GM11168 (cell line): Measurements from ENCODE around the gene BPIFA2.
"Not testable (repeated sequence)": the region's sequence is repeated elsewhere in the genome, so short reads cannot be mapped to it uniquely, and the experiment has no call there.

Source experiments
- in situ Hi-C: fragments of 300-500 bp; cut with MboI; formaldehyde crosslinking; loops from one replicate; pipeline ENCODE4 v1.12.0; 2022; ENCODE audit warnings: low sequenced_read_pairs; ENCODE audit not compliant: unreplicated experiment

BPIFA2 gene, protein sequence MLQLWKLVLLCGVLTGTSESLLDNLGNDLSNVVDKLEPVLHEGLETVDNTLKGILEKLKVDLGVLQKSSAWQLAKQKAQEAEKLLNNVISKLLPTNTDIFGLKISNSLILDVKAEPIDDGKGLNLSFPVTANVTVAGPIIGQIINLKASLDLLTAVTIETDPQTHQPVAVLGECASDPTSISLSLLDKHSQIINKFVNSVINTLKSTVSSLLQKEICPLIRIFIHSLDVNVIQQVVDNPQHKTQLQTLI

GRCh38 chr20:33167859-33168258 is at the start of gene BPIFA2:
BPIFA2 (plus strand) TSS chr20:33168159; CDS start chr20:33169146, 987 bp downstream.
- in situ Hi-C loops: no loop called here

GRCh38 chr20:33119725-33120720 is 47.9 kb upstream of the BPIFA2 start:
- in situ Hi-C loops: no loop called here

GRCh38 chr20:33120934-33121333 is 47.0 kb upstream of the BPIFA2 start:
- in situ Hi-C loops: no loop called here

DNA sequence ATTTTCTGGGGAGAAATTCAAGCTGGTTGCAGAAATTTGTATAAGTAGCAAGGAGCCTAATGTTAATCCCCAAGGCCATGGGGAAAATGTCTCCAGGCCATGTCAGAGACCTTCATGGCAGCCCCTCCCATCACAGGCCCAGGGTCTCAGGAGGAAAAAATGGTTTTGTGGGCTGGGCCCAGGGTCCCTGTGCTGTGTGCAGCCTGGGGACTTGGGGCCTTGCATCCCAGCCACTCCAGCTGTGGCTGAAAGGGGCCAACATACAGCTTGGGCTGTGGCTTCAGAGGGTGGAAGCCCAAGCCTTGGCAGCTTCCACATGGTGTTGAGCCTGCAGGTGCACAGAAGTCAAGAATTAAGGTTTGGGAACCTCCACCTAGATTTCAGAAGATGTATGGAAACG is 45.7 kb upstream of the BPIFA2 start:
- in situ Hi-C loops: not testable (repeated sequence)

DNA sequence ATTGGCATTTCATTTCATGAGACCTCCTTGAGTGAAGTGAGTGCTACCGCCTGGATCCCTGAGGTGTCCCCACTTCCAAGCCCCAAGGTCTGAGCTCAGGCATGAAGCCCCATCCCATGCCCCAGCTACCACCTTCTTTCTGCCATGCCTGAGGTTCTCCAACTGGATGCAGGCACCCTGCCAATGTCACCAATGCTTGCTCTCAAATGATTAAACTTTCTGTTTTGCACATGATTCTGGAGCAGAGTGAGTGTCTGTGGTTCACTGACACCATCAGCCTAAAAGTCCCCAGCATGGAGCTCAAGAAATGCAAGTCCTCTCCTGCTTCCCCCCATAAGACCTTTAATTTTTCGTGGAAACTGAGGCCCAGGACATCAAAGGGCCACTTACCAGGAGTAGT is 43.7 kb upstream of the BPIFA2 start:
- in situ Hi-C loops: no loop called here

DNA sequence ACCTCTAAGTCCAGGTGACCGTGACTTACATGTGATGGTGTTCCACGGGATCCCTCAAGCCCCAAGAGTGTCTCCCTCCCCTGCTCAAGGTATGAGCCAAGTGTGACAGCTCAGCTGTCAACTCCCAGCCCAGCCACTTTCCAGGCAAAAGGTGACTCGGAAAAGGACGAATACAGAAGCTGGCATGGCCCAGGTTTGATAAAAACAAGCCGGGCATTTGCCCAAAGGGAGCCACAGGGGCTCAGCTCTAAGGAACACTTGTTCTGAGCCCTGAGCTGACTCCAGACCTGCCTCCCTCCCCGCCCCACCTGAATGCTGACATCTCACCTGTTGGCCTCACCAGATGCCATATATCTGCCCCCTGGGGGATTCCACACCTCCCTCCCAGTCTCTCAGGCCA is 43.0 kb upstream of the BPIFA2 start:
- in situ Hi-C loops: no loop called here

GRCh38 chr20:33125983-33126382 is 42.0 kb upstream of the BPIFA2 start:
- in situ Hi-C loops: no loop called here

DNA sequence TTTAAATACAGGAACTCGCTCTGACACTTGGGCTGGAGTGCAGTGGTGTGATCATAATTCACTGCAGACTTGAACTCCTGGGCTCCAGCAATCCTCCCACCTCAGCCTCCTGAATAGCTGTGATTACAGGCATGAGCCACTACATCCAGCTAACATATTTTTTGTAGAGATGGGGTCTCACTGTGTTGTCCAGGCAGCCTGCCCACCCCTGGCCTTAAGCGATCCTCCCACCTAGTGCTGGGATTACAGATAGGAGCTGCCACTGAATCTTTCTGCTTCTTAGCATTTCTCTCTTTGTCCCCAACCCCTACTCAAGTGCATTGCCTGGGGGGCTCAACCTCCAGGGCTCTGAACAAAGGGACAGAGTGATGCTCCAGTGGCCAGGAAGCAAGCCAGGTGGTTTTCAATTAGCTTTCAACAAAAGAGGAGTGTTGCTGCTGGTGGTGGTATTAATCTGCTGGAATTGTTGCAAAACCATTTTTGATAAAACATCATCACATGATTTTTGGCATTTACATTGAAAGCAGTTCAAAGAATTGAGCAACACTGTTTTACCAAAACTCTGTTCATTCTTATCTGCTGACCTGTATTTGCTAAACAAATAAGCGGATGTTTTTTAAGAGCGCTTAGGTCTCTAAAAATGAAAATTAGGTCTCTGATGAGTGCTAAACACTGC is 40.4 kb upstream of the BPIFA2 start:
- in situ Hi-C loops: no loop called here

GRCh38 chr20:33130568-33131061 is 37.3 kb upstream of the BPIFA2 start:
- in situ Hi-C loops: no loop called here

DNA sequence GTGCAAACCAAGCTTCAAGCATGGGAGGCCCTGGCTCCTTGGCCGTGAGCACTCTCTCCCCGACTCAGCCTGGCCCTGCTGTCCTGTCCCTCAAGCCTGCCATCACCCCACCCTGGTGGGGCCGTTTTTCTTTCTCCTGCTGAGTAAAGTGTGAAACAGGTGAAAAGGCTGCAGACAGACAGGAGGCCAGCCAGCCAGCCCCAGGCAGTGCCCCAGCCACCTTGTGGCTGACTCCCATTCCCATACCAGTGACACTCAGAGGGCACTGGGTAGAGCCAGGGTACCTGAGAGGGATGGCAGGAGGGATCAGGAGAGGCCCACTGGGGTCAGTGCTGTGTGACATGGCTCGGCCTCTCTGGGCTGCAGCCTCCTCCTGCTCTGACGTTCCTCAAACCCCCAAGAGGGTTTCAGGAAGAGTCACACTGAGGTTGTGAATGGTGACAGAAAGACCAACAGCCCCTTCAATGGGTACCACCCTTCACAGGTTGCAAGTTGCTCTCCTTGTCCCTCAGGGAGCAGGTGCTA is 35.9 kb upstream of the BPIFA2 start:
- in situ Hi-C loops: no loop called here

DNA sequence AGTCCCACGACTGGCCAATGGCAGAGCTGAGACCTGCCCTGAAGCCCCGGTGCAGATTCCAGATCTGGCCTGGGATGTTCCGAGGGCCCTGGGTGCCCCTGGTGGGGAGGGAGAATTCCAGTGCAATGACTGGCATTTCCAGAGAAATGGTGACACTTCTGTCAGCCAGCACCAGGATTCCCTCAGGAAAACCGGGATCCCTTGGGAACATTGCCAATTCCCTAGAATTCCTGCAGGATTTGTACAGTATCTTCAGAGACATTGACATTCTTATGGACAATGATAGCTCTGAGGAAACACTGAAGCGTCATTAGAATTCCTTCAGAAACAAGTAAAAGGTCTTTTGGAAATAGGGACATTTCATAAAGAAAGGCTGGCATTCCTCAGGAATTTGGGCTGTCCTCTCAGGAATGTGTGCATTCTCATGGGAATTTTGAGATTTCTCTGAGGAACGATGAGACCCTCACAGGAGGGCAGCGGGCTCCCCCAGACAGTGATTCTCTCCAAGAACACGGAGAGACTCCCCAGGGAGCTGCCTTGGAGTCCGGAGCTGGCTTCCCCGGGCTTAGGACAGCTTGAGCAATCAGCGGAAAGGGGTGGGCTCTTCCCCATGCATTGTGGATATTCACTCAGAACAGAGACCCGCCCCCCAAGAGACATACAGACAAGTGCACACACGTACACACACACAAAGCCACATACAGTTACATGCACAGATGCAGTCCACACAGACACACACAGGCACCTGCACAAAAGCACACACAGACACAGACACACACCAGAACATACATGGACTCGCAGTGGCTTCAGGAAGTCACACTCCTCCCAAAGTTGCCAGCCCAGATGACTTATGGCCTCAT is 35.2 kb upstream of the BPIFA2 start:
- in situ Hi-C loops: no loop called here

GRCh38 chr20:33133373-33133941 is 34.5 kb upstream of the BPIFA2 start:
- in situ Hi-C loops: no loop called here

GRCh38 chr20:33137195-33137594 is 30.8 kb upstream of the BPIFA2 start:
- in situ Hi-C loops: no loop called here

DNA sequence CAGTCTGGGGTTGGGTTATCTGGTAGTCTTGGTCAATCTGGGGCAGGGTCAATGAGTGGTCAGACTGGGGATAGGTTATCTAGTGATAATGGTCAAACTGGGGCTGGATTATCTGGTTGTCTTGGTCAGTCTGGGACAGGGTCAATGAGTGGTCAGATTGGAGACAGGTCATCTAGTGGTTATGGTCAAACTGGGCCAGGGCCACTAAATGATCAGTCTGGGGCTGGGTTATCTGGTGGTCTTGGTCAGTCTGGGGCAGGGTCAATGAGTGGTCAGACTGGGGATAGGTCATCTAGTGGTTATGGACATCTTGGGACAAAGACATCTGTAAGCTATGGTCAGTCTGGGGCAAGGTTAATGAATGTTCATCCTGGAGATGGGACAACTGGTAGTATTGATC is 28.5 kb upstream of the BPIFA2 start:
- in situ Hi-C loops: no loop called here

DNA sequence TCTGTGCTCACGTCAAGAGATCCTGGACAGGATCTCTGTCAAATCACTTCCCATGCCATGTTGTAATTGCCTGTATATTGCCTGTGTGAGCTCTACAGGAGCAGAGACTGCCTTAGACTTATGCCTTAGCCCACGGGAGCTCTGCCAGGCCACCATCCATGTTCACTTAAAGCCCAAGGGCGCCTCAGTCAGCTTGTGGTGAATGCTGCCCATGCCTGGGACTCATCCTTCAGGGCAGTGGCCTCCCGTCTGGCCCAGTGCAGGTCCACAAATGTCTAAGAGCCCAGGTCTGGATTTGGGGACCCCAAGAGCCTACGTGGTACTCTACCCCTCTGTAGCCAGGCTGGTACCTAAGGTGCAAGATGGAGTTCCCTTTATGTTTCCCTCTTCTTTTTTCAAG is 22.4 kb upstream of the BPIFA2 start:
- in situ Hi-C loops: no loop called here

- in situ Hi-C loops: no loop called here
Measured at GRCh38 chr20:33147299-33147698, 20.7 kb upstream of the BPIFA2 start.

- in situ Hi-C loops: no loop called here
Measured at GRCh38 chr20:33148040-33148439, 19.9 kb upstream of the BPIFA2 start.

DNA sequence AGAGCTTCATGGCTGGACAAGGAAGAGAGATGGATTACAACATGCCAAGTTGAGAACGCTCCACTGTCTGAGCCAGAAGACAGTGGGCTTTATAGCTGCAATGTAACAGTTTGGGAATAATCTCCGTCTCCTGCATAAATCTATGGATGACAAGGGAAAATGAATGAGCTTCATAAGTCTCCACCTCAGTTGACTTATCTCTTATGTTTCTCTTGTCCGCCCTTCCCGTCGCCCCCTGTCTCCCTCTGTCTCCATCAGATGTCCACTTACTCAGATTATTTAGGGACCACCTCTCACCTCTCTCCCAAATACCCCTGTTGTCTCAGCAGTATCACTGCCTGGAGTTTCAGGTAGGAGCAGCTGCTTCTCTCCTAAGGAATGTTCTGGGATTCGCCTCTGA is 13.7 kb upstream of the BPIFA2 start:
- in situ Hi-C loops: no loop called here

- in situ Hi-C loops: no loop called here
Measured at GRCh38 chr20:33158637-33159385, 9.1 kb upstream of the BPIFA2 start.
